Central memory CD4-positive, alpha-beta T cell (primary cell): Measurements from ENCODE around the gene MAPK8.

Experiments
- DNase-seq: peaks from one replicate; pipeline ENCODE4 v3.0.0; 2022

MAPK8 gene

GRCh38 chr10:48389272-48389671 is 82.8 kb downstream of the MAPK8 start:
- no peak for DNase-seq

GRCh38 chr10:48389846-48390557 is 83.5 kb downstream of the MAPK8 start:
- DNase-seq = no peak

GRCh38 chr10:48390558-48390871 is 84.0 kb downstream of the MAPK8 start:
- no peak for DNase-seq

GRCh38 chr10:48390933-48391845 is 84.7 kb downstream of the MAPK8 start:
- no peak for DNase-seq

GRCh38 chr10:48391994-48392393 is 85.5 kb downstream of the MAPK8 start:
- no peak for DNase-seq

- no peak for DNase-seq
These were observed 91.8 kb downstream of the MAPK8 start for GRCh38 chr10:48398261-48398660.

- DNase-seq = no peak
These were observed 92.6 kb downstream of the MAPK8 start for GRCh38 chr10:48399056-48399541.

- no peak for DNase-seq
These were observed 93.1 kb downstream of the MAPK8 start for GRCh38 chr10:48399551-48399950.

GRCh38 chr10:48400129-48400849 is 93.8 kb downstream of the MAPK8 start:
- no peak for DNase-seq

- DNase-seq = no peak
These were observed 94.4 kb downstream of the MAPK8 start for GRCh38 chr10:48400850-48401220.

- no peak for DNase-seq
These were observed 98.2 kb downstream of the MAPK8 start for GRCh38 chr10:48404646-48405045.

- DNase-seq = no peak
These were observed 99.7 kb downstream of the MAPK8 start for GRCh38 chr10:48406204-48406603.

GRCh38 chr10:48406658-48407057 is 100.2 kb downstream of the MAPK8 start:
- DNase-seq = no peak

- DNase-seq = no peak
These were observed 104.0 kb downstream of the MAPK8 start for GRCh38 chr10:48410503-48410902.

GRCh38 chr10:48411510-48411909 is 105.0 kb downstream of the MAPK8 start:
- DNase-seq = no peak

- no peak for DNase-seq
These were observed 105.6 kb downstream of the MAPK8 start for GRCh38 chr10:48412081-48412480.

- no peak for DNase-seq
These were observed 106.5 kb downstream of the MAPK8 start for GRCh38 chr10:48412933-48413332.

GRCh38 chr10:48414160-48414559 is 107.7 kb downstream of the MAPK8 start:
- DNase-seq = no peak

- DNase-seq = no peak
These were observed 108.3 kb downstream of the MAPK8 start for GRCh38 chr10:48414778-48415177.

- no peak for DNase-seq
These were observed 110.2 kb downstream of the MAPK8 start for GRCh38 chr10:48416584-48417232.

- no peak for DNase-seq
These were observed 110.9 kb downstream of the MAPK8 start for GRCh38 chr10:48417374-48417773.

- DNase-seq = no peak
These were observed 111.8 kb downstream of the MAPK8 start for GRCh38 chr10:48418189-48418788.

- DNase-seq = no peak
These were observed 113.2 kb downstream of the MAPK8 start for GRCh38 chr10:48419714-48420113.
